Gastroesophageal sphincter (tissue), 4 donors: ENCODE results near the gene TCP11. TPM values are rescaled to one million over a fixed set of nuclear protein-coding genes. Genes with fewer than 3 reads are reported as not detected.

ENCODE experiments used
- small RNA-seq, 4 donors: library from RNA; depleted of rRNA; stranded (forward); fragments of <200 nt; gene quantifications; one replicate each; pipeline ENCODE3, GENCODE V24; 2016
- total RNA-seq, 4 donors: library from RNA; depleted of rRNA; stranded (reverse); fragments of >200 nt; gene quantifications; one replicate each; pipeline ENCODE4 v1.1.0, GENCODE V29; 2016

TCP11 gene
- total RNA-seq, 4 donors from 2014 or later: 0.77 TPM; not detected in 3

Small RNA genes lying within 50 kb of the gene (small RNA-seq; reads per million reads assigned to genes)
- gene AL138721.1: 0 reads per million in 4 donors

Other genes with a start within 250 kb of the TCP11 start
- gene SCUBE3, start 72.6 kb upstream of the TCP11 start, total RNA-seq: 1 to 10 TPM; 1.4 to 7.2 (median 3.0) TPM
- gene ZNF76, start 118.4 kb upstream of the TCP11 start, total RNA-seq: 10 to 100 TPM; 21.3 to 46.9 (median 40.1) TPM
- gene DEF6, start 156.5 kb upstream of the TCP11 start, total RNA-seq: 1 to 10 TPM in 3 of 4 donors, under 1 TPM in 1; 0.78 to 4.6 (median 4.3) TPM
- 10 to 100 TPM; 10.3 to 16.0 (median 13.3) TPM for gene PPARD, start 201.2 kb upstream of the TCP11 start, total RNA-seq